Measurements from ENCODE around the gene OR10D3.
"Not testable (repeated sequence)": the region's sequence is repeated elsewhere in the genome, so short reads cannot be mapped to it uniquely, and the experiment has no call there.

Gene OR10D3

DNA sequence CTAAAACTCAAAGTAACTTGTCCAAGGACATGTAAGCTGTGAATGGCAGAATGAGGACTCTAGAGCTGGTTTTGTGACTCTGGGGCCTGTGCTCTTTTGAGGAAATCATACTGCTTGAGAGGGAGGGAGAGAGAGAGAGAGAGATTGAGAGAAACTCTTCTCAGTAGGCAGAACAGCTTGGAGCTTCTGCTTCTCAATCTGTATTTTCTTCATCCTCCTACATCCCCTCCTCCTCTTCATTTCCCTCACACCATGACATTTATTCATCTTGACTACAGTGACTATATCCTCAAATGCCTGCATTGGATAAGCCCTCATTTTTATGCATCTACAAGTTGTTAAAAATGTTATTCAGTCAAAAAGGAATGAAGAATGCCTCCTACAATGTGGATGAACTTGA is 23.7 kb upstream of the OR10D3 start:
- no peak overlapping the region for H3K4me2 ChIP-seq (ENCODE audit: low read length)
- no peaks in the 10 kb centered on the region for H3K79me2 ChIP-seq (ENCODE audit: control insufficient read depth, low read length)
- H3K27me3 ChIP-seq (ENCODE audit: control insufficient read depth, low read length) = no peaks in the 10 kb centered on the region
- no peaks in the 10 kb centered on the region for H3K9me3 ChIP-seq (ENCODE audit: control insufficient read depth, insufficient read depth, low read length)
- H3K36me3 ChIP-seq (ENCODE audit: control insufficient read depth, low read length) = no peaks in the 10 kb centered on the region
- TF ChIP-seq, protein P1, sequence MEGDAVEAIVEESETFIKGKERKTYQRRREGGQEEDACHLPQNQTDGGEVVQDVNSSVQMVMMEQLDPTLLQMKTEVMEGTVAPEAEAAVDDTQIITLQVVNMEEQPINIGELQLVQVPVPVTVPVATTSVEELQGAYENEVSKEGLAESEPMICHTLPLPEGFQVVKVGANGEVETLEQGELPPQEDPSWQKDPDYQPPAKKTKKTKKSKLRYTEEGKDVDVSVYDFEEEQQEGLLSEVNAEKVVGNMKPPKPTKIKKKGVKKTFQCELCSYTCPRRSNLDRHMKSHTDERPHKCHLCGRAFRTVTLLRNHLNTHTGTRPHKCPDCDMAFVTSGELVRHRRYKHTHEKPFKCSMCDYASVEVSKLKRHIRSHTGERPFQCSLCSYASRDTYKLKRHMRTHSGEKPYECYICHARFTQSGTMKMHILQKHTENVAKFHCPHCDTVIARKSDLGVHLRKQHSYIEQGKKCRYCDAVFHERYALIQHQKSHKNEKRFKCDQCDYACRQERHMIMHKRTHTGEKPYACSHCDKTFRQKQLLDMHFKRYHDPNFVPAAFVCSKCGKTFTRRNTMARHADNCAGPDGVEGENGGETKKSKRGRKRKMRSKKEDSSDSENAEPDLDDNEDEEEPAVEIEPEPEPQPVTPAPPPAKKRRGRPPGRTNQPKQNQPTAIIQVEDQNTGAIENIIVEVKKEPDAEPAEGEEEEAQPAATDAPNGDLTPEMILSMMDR (IDR thresholded peaks at IDR 0.05; ENCODE audit: low read depth, low read length, poor library complexity, severe bottlenecking) = no peak
- TF ChIP-seq EZH2phosphoT487 (IDR thresholded peaks at IDR 0.05; ENCODE audit: borderline replicate concordance, low read length) = no peak
- no peaks in the 10 kb centered on the region for H3F3A ChIP-seq (ENCODE audit: control insufficient read depth, insufficient read depth)
- H3K27ac ChIP-seq (ENCODE audit: low read depth, low read length) = no peak overlapping the region
- H3K4me1 ChIP-seq (ENCODE audit: control insufficient read depth, low read length) = no peaks in the 10 kb centered on the region
- no peak overlapping the region for H3K4me3 ChIP-seq (ENCODE audit: low read length)
- no peaks in the 10 kb centered on the region for H4K20me1 ChIP-seq (ENCODE audit: control insufficient read depth, insufficient read depth, low read depth, low read length)
- no peaks in the 10 kb centered on the region for H3K9me2 ChIP-seq (replicated peaks; ENCODE audit: control insufficient read depth, low read length)

DNA sequence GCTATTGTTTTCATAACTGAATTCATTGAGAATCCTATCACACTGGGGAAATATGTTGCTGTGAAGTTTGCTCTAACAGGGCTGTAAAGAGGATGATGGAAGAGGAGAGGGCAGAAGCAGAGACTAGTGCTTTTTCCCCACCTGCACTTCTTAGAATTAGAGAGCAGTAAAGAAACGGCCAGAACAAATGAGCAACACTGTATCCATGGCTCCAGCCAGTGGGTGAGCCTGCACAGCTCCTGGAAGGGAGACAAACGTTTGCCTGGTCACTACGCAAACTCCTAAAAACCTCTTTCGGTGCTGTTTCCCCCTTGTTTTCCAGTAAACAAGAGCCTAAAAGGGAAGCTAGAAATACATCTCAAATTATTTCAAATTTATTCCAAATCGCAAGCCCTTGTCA is 22.2 kb upstream of the OR10D3 start:
- no peaks in the 10 kb centered on the region for H4K20me1 ChIP-seq (ENCODE audit: control insufficient read depth, insufficient read depth, low read depth, low read length)

DNA sequence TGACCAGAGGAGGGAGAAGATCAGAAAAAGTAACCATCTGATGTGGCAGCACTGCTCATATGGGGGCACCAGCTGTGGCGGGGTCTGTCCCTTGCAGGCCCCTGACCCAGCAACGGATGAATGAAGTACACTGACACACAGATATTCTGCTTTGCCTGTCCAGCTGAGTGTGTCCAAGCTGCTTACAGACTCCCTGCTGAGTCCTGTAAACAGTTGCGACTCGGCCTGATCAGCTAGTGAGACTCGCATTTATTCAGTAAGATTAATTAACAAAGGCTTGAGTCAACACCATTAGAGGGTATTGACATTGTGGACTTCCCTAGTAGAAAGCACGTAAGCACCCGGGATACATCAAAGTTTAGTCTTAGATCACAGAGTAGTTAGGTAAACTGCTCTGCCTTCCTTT is 15.3 kb upstream of the OR10D3 start:
- Histone ChIP-seq H3F3A (ENCODE audit: control insufficient read depth, insufficient read depth) (no peaks in the 10 kb centered on the region), H3K27ac (ENCODE audit: low read depth, low read length) (no peak overlapping the region), H3K4me1 (ENCODE audit: control insufficient read depth, low read length) (no peaks in the 10 kb centered on the region), H3K79me2 (ENCODE audit: control insufficient read depth, low read length) (no peaks in the 10 kb centered on the region), H3K27me3 (ENCODE audit: control insufficient read depth, low read length) (no peaks in the 10 kb centered on the region), H3K9me2 (replicated peaks; ENCODE audit: control insufficient read depth, low read length) (no peaks in the 10 kb centered on the region), H3K36me3 (ENCODE audit: control insufficient read depth, low read length) (no peaks in the 10 kb centered on the region), H3K4me3 (ENCODE audit: low read length) (no peak overlapping the region), H3K9me3 (ENCODE audit: control insufficient read depth, insufficient read depth, low read length) (no peaks in the 10 kb centered on the region), H3K4me2 (ENCODE audit: low read length) (no peak overlapping the region), H4K20me1 (ENCODE audit: control insufficient read depth, insufficient read depth, low read depth, low read length) (no peaks in the 10 kb centered on the region)
- TF ChIP-seq, protein P1 (IDR thresholded peaks at IDR 0.05; ENCODE audit: low read depth, low read length, poor library complexity, severe bottlenecking) = no peak
- no peak for TF ChIP-seq EZH2phosphoT487 (IDR thresholded peaks at IDR 0.05; ENCODE audit: borderline replicate concordance, low read length)

More for the DNA sequence above, 22.2 kb upstream of the OR10D3 start:
- TF ChIP-seq, protein P1 (IDR thresholded peaks at IDR 0.05; ENCODE audit: low read depth, low read length, poor library complexity, severe bottlenecking) = no peak
- TF ChIP-seq EZH2phosphoT487 (IDR thresholded peaks at IDR 0.05; ENCODE audit: borderline replicate concordance, low read length) = no peak
- H3K4me1 ChIP-seq (ENCODE audit: control insufficient read depth, low read length) = no peaks in the 10 kb centered on the region
- H3K4me2 ChIP-seq (ENCODE audit: low read length) = no peak overlapping the region
- no peaks in the 10 kb centered on the region for H3F3A ChIP-seq (ENCODE audit: control insufficient read depth, insufficient read depth)
- no peaks in the 10 kb centered on the region for H3K36me3 ChIP-seq (ENCODE audit: control insufficient read depth, low read length)
- no peak overlapping the region for H3K27ac ChIP-seq (ENCODE audit: low read depth, low read length)
- H3K9me3 ChIP-seq (ENCODE audit: control insufficient read depth, insufficient read depth, low read length) = no peaks in the 10 kb centered on the region
- no peak overlapping the region for H3K4me3 ChIP-seq (ENCODE audit: low read length)
- no peaks in the 10 kb centered on the region for H3K9me2 ChIP-seq (replicated peaks; ENCODE audit: control insufficient read depth, low read length)
- no peaks in the 10 kb centered on the region for H3K27me3 ChIP-seq (ENCODE audit: control insufficient read depth, low read length)
- H3K79me2 ChIP-seq (ENCODE audit: control insufficient read depth, low read length) = no peaks in the 10 kb centered on the region

DNA sequence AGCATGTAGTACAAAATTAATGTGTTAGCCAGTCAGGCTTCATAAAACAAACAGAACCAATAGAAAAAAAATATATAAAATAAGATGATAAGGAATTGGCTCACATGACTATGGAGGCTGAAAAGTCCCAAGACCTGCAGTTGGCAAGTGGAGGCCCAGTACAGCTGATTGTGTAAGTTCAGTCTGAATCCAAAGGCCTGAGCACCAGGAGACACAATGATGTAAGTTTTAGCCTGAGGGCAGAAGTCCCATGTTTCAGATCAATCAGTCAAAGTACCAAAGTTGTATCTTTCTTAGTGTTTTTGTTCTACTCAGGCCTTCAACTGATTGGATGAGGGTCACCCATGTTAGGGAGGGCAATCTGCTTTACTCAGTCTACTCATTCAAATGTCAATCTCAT is 14.3 kb upstream of the OR10D3 start:
- H3K4me2 ChIP-seq (ENCODE audit: low read length) = no peak overlapping the region
- no peaks in the 10 kb centered on the region for H3K79me2 ChIP-seq (ENCODE audit: control insufficient read depth, low read length)
- H3F3A ChIP-seq (ENCODE audit: control insufficient read depth, insufficient read depth) = no peaks in the 10 kb centered on the region
- no peaks in the 10 kb centered on the region for H3K9me3 ChIP-seq (ENCODE audit: control insufficient read depth, insufficient read depth, low read length)
- no peak overlapping the region for H3K4me3 ChIP-seq (ENCODE audit: low read length)
- H3K36me3 ChIP-seq (ENCODE audit: control insufficient read depth, low read length) = no peaks in the 10 kb centered on the region
- no peak for TF ChIP-seq EZH2phosphoT487 (IDR thresholded peaks at IDR 0.05; ENCODE audit: borderline replicate concordance, low read length)
- TF ChIP-seq, protein P1 (IDR thresholded peaks at IDR 0.05; ENCODE audit: low read depth, low read length, poor library complexity, severe bottlenecking) = no peak
- H4K20me1 ChIP-seq (ENCODE audit: control insufficient read depth, insufficient read depth, low read depth, low read length) = no peaks in the 10 kb centered on the region
- no peaks in the 10 kb centered on the region for H3K27me3 ChIP-seq (ENCODE audit: control insufficient read depth, low read length)
- no peaks in the 10 kb centered on the region for H3K9me2 ChIP-seq (replicated peaks; ENCODE audit: control insufficient read depth, low read length)
- H3K4me1 ChIP-seq (ENCODE audit: control insufficient read depth, low read length) = no peaks in the 10 kb centered on the region
- no peak overlapping the region for H3K27ac ChIP-seq (ENCODE audit: low read depth, low read length)

DNA sequence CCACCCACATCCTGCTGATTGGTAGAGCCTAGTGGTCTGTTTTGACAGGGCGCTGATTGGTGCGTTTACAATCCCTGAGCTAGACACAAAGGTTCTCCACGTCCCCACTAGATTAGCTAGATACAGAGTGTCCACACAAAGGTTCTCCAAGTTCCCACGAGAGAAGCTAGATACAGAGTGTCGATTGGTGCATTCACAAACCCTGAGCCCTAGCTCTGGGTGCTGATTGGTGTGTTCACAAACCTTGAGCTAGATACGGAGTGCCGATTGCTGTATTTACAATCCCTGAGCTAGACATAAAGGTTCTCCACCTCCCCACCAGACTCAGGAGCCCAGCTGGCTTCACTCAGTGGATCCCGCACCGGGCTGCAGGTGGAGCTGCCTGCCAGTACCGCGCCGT is 12.8 kb upstream of the OR10D3 start:
- H3K4me3 ChIP-seq (ENCODE audit: low read length); H4K20me1 ChIP-seq (ENCODE audit: control insufficient read depth, insufficient read depth, low read depth, low read length); H3K9me2 ChIP-seq (replicated peaks; ENCODE audit: control insufficient read depth, low read length); H3K4me1 ChIP-seq (ENCODE audit: control insufficient read depth, low read length); H3K36me3 ChIP-seq (ENCODE audit: control insufficient read depth, low read length); H3K4me2 ChIP-seq (ENCODE audit: low read length); H3F3A ChIP-seq (ENCODE audit: control insufficient read depth, insufficient read depth); H3K9me3 ChIP-seq (ENCODE audit: control insufficient read depth, insufficient read depth, low read length); H3K79me2 ChIP-seq (ENCODE audit: control insufficient read depth, low read length); H3K27ac ChIP-seq (ENCODE audit: low read depth, low read length); H3K27me3 ChIP-seq (ENCODE audit: control insufficient read depth, low read length): not testable (repeated sequence)

All from DOHH2 (cell line).